Kidney (tissue), 14 donors: ENCODE data around the gene METTL17. TPM values are rescaled to one million over a fixed set of nuclear protein-coding genes. Genes with fewer than 3 reads are reported as not detected.

Source experiments
- DNase-seq, 5 donors: peaks; one replicate each; pipeline ENCODE4 v3.0.0-alpha.2; 2013 to 2020
- FAIRE-seq: peaks from 2 replicates; lab custom pipeline; 2012; peaks lifted over from hg19 to GRCh38; lab: Jason Lieb, UNC
- H3K27ac ChIP-seq, 2 donors: one replicate each; pipeline ENCODE4 v1.7.0; 2013; ENCODE audit warnings: low read depth in 2 of 2, low read length in 2 of 2, inconsistent platforms in 1 of 2
- H3K27me3 ChIP-seq: one replicate; pipeline ENCODE4 v1.7.1; 2013; ENCODE audit warnings: low read length, inconsistent platforms; ENCODE audit not compliant: control insufficient read depth, insufficient read depth
- H3K36me3 ChIP-seq, 3 donors: one replicate each; pipeline versions ENCODE4 v1.7.0 to v1.7.1; 2013; ENCODE audit warnings: low read length in 3 of 3, control low read depth in 1 of 3, inconsistent platforms in 1 of 3; ENCODE audit not compliant: insufficient read depth in 3 of 3, control insufficient read depth in 2 of 3
- H3K4me1 ChIP-seq, 3 donors: one replicate each; pipeline versions ENCODE4 v1.7.0 to v1.7.1; 2013; ENCODE audit warnings: low read length in 3 of 3, inconsistent platforms in 1 of 3, low read depth in 1 of 3; ENCODE audit not compliant: control insufficient read depth in 2 of 3, insufficient read depth in 2 of 3
- H3K4me3 ChIP-seq, 3 donors: one replicate each; pipeline versions ENCODE4 v1.7.0 to v1.8.1; 2013; ENCODE audit warnings: low read length in 3 of 3, control low read depth in 1 of 3, inconsistent platforms in 1 of 3
- H3K9ac ChIP-seq, 3 donors: one replicate each; pipeline versions ENCODE4 v1.7.0 to v1.7.1; 2013; ENCODE audit warnings: low read length in 3 of 3, control low read depth in 1 of 3, inconsistent platforms in 1 of 3
- H3K9me3 ChIP-seq, 3 donors: one replicate each; pipeline versions ENCODE4 v1.7.0 to v1.7.1; 2013; ENCODE audit warnings: low read length in 3 of 3, control low read depth in 1 of 3, inconsistent platforms in 1 of 3; ENCODE audit not compliant: control insufficient read depth in 2 of 3, insufficient read depth in 1 of 3
- intact Hi-C: fragments of 100-400 bp; cut with DNase I; formaldehyde crosslinking; loops from one replicate; pipeline ENCODE4 v1.11.1; 2022
- polyA plus RNA-seq: library from polyadenylated mRNA; stranded (reverse); fragments of 350-450 nt; fragmentation: Illumina TruSeq; extraction: RNeasy Lipid Tissue Mini Kit (QIAGEN cat#74804); gene quantifications from one replicate; pipeline ENCODE4 v1.2.3, GENCODE V29; 2014; ENCODE audit warnings: low read depth, low replicate concordance; ENCODE audit not compliant: insufficient read depth
- total RNA-seq: library from RNA; stranded (reverse); fragmentation: NEBNext Ultra II Directional; extraction: Animal tissue kit (Norgen Biotek cat#: 25700); gene quantifications from one replicate; pipeline ENCODE4 v1.2.1, GENCODE V29; 2021
- TF ChIP-seq, protein P1 (sequence below): IDR thresholded peaks from 3 replicates; pipeline ENCODE4 v1.5.1; 2012; ENCODE audit warnings: mild to moderate bottlenecking, moderate library complexity, borderline replicate concordance; ENCODE audit not compliant: insufficient read depth; ENCODE audit errors: extremely low read depth
- donor health status: control.
- donor health status: control.
- donor health status: control.
- donor health status: control.
- donor health status: control.
- donor health status: DM: yes; HTN: yes; CAD: no.
- donor health status: Normal renal cell carcinoma (clear cell type).

Gene METTL17
- total and polyA plus RNA-seq, 2 donors from 2014 or later = 53.2 to 68.6 TPM

DNA sequence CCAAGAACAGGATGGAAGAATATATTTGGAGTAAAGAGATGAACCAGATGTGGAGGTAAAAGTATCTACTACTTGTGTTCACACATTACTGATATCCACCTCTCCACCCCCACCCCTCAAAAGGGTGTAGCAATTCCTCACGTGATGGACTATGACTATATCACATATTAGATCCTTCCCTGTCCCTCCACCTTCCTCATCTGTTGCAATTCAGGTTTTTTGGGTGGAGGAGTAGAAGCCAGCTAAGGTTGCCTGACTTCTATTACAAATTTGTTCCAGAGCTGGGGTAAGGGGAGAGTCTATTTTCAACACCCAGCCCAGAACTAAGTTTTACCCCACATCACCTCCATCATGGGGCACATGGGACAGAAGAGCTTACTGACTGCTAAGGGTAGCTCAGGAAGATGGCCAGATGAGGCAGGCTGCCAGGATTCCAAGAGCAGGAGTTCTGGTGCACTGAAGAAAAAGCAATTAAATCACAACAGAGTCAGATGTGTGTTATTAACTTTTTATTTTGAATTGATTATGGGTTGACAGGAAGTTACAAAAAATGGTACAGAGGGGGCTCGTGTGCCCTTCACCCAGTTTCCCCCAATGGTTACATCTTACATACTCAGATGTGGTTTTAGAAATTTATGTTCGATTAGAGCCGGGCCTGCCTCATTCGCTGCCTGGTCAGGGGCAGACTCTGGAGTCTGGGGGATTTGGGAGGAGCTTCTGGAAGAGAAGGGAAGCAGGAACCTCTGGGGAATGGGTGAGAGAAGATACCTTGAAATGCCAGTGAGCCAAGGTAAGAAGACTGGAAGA lies 42.7 kb downstream of the METTL17 start:
- FAIRE-seq (no peak), DNase-seq (no peak)
- no peaks in the 10 kb centered on the region for H3K27me3 ChIP-seq
- H3K9me3 ChIP-seq = no peaks in the 10 kb centered on the region
- intact Hi-C loops = no loop called here
- no peaks in the 10 kb centered on the region for H3K36me3 ChIP-seq
- TF ChIP-seq, protein P1, sequence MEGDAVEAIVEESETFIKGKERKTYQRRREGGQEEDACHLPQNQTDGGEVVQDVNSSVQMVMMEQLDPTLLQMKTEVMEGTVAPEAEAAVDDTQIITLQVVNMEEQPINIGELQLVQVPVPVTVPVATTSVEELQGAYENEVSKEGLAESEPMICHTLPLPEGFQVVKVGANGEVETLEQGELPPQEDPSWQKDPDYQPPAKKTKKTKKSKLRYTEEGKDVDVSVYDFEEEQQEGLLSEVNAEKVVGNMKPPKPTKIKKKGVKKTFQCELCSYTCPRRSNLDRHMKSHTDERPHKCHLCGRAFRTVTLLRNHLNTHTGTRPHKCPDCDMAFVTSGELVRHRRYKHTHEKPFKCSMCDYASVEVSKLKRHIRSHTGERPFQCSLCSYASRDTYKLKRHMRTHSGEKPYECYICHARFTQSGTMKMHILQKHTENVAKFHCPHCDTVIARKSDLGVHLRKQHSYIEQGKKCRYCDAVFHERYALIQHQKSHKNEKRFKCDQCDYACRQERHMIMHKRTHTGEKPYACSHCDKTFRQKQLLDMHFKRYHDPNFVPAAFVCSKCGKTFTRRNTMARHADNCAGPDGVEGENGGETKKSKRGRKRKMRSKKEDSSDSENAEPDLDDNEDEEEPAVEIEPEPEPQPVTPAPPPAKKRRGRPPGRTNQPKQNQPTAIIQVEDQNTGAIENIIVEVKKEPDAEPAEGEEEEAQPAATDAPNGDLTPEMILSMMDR = no peak
- no peaks in the 10 kb centered on the region for H3K4me1 ChIP-seq
- H3K27ac ChIP-seq = no peak overlapping the region
- no peak overlapping the region for H3K4me3 ChIP-seq
- no peak overlapping the region for H3K9ac ChIP-seq

DNA sequence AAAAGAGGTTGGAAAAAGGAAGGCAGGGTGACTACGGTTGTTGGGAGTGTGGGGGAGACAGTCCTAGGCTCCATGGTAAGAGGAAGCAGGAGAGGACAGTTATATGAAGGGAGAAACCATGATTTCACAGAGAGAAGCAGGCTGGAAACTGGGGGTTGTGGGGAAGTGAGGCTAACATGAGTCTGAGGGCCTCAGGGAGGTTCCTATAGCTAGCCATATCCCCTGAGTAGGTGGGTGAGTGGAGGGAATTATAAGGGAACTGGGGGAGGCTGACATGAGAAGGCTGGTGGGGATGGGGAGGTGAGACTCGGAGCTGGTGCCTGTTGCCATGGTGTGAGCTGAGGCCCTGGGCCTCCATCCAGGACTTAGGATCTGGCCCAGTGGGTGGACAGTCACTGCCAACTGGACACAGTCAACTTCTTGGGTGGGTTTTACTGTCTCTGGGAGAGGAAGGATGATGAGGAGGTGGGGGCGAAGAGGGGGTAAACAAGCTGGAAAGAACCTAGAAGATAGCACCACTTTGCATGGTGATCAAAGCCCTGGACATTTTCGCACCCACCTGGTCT lies 43.4 kb downstream of the METTL17 start:
- FAIRE-seq = no peak
- Histone ChIP-seq H3K4me3 (no peak overlapping the region), H3K36me3 (no peaks in the 10 kb centered on the region), H3K27me3 (no peaks in the 10 kb centered on the region), H3K9ac (no peak overlapping the region), H3K4me1 (peaks cover 0 to 2% (median 0%) of the 10 kb centered on the region in 3 donors), H3K27ac (no peak overlapping the region), H3K9me3 (no peaks in the 10 kb centered on the region)
- intact Hi-C loops = no loop called here
- DNase-seq = no peak
- TF ChIP-seq, protein P1 = no peak

DNA sequence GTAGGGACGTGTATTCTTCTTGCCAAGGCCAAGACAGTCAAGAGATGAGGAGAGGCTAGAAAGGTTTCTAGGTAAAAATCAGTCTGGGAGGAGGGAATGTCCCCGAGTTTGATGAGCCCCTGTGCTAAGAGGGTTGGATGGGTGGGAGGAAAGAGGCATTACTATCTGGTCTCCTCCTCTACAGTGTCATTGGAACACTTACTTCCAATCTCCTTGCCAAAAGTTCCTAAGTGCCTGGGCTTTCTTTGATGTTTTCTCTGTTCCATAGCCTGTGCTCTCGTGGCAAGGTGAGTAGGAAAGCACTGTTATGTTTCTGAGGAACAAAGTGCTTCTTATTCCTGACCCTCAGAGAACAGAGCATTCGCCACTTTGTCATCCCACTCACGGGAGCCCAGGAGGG lies 44.9 kb downstream of the METTL17 start, which contains the start of gene RNASE13:
Gene RNASE13, minus strand, starts transcription at position 101 of the 400 bp plus-strand sequence. CDS start 519 bp downstream, outside the sequence.
- Histone ChIP-seq H3K27me3 (no peaks in the 10 kb centered on the region), H3K4me3 (no peak within 1 kb of the TSS), H3K36me3 (no peaks in the 10 kb centered on the region), H3K9me3 (no peaks in the 10 kb centered on the region), H3K4me1 (peaks cover 5 to 13% (median 8%) of the 10 kb centered on the region in 3 donors), H3K27ac (no peak within 1 kb of the TSS), H3K9ac (no peak within 1 kb of the TSS)
- DNase-seq (no peak), FAIRE-seq (no peak)
- TF ChIP-seq, protein P1 = no peak
- intact Hi-C loops = no loop called here
